ENCODE results near the gene PNKD.

PNKD gene

GRCh38 chr2:218290316-218291261 is 20.3 kb downstream of the PNKD start:
- no peaks in the 10 kb centered on the region for H3K27me3 Mint-ChIP-seq
- no peaks in the 10 kb centered on the region for H3K36me3 Mint-ChIP-seq
- H3K27ac Mint-ChIP-seq = peak overlapping the region; percentile 90
- H3K4me3 Mint-ChIP-seq = peak overlapping the region; percentile 89
- peaks cover 66% of the 10 kb centered on the region for H3K4me1 Mint-ChIP-seq (ENCODE audit: low read depth)
- no peaks in the 10 kb centered on the region for H3K9me3 Mint-ChIP-seq (ENCODE audit: low read depth)

- H3K36me3 Mint-ChIP-seq = no peaks in the 10 kb centered on the region
- peaks cover 57% of the 10 kb centered on the region for H3K4me1 Mint-ChIP-seq (ENCODE audit: low read depth)
Measured at GRCh38 chr2:218291318-218292047, 21.2 kb downstream of the PNKD start.

GRCh38 chr2:218292048-218293014 is 22.0 kb downstream of the PNKD start, which contains the start of gene TMBIM1:
TSS of gene TMBIM1 (minus strand) at chr2:218292503. CDS start at chr2:218282141, 10,362 bp downstream.
- H3K4me1 Mint-ChIP-seq (ENCODE audit: low read depth) = peaks cover 49% of the 10 kb centered on the region
- no peaks in the 10 kb centered on the region for H3K9me3 Mint-ChIP-seq (ENCODE audit: low read depth)
- H3K4me3 Mint-ChIP-seq = peak within 1 kb of the TSS; percentile 89
- peak within 1 kb of the TSS; percentile 90 for H3K27ac Mint-ChIP-seq
- no peaks in the 10 kb centered on the region for H3K27me3 Mint-ChIP-seq
- no peaks in the 10 kb centered on the region for H3K36me3 Mint-ChIP-seq

More at GRCh38 chr2:218291318-218292047, 21.2 kb downstream of the PNKD start:
- H3K27ac Mint-ChIP-seq = peak overlapping the region; percentile 90
- H3K27me3 Mint-ChIP-seq = no peaks in the 10 kb centered on the region
- peak overlapping the region; percentile 89 for H3K4me3 Mint-ChIP-seq
- no peaks in the 10 kb centered on the region for H3K9me3 Mint-ChIP-seq (ENCODE audit: low read depth)

DNA sequence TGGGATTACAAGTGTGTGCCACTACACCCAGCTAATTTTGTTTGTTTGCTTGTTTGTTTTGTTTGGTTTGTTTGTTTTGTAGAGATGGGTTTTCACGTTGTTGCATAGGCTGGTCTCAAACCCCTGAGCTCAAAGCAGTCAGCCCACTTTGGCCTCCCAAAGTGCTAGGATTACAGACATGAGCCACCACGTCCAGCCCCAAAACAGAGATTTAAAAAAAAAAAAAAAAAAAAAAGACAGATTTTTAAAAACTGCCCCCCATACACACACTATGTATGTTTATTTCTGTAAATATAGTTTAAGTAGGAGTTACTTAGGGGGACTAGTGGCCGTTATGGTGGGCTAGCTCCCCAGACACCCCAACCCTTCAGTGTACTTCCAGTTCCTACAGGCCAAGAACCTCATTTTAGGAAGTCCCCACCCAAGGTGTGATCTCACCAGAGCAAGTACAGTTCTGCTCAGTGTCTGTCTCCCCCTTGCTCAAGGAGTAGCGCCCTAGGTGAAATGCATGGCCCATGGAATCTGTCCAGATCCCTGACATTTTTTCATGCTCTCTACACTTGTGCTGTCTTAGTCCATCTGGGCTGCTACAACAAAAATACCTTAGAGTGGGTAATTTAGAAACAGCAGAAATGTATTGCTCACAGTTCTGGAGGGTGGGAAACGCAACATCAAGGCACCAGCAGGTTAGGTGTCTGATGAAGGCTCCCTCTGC is 23.6 kb downstream of the PNKD start:
- H3K36me3 Mint-ChIP-seq = no peaks in the 10 kb centered on the region
- H3K9me3 Mint-ChIP-seq (ENCODE audit: low read depth) = no peaks in the 10 kb centered on the region
- H3K4me3 Mint-ChIP-seq = peak overlapping the region; percentile 13
- H3K27me3 Mint-ChIP-seq = no peaks in the 10 kb centered on the region
- H3K4me1 Mint-ChIP-seq (ENCODE audit: low read depth) = peaks cover 36% of the 10 kb centered on the region
- no peak overlapping the region for H3K27ac Mint-ChIP-seq

- H3K36me3 Mint-ChIP-seq = no peaks in the 10 kb centered on the region
- H3K4me3 Mint-ChIP-seq = no peak overlapping the region
- H3K9me3 Mint-ChIP-seq (ENCODE audit: low read depth) = no peaks in the 10 kb centered on the region
- H3K27ac Mint-ChIP-seq = no peak overlapping the region
- H3K4me1 Mint-ChIP-seq (ENCODE audit: low read depth) = peaks cover 30% of the 10 kb centered on the region
- H3K27me3 Mint-ChIP-seq = no peaks in the 10 kb centered on the region
Measured at GRCh38 chr2:218294430-218295022, 24.2 kb downstream of the PNKD start.

DNA sequence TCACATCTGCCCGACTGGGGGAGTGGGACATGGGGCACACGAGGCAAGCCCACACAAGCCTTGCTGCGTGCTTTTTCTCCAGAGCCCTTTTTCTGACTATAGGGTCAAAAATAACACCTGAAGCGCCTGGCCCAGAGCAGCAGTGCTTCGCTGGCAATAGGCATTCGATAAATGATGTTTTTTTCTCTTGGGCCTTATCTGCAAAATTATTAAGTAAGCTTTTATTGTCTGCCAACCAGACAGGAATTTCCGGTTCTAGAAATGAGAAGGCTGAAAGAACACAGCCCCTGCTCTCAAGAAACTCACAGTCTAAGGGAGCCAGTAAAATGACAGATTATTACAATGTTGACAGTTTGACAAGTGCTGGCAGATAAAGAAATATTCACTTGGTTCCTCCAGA is 24.7 kb downstream of the PNKD start:
- Mint-ChIP-seq H3K4me3 (no peak overlapping the region), H3K27me3 (no peaks in the 10 kb centered on the region), H3K27ac (no peak overlapping the region), H3K4me1 (ENCODE audit: low read depth) (peaks cover 24% of the 10 kb centered on the region), H3K36me3 (no peaks in the 10 kb centered on the region), H3K9me3 (ENCODE audit: low read depth) (no peaks in the 10 kb centered on the region)

- Mint-ChIP-seq H3K36me3 (no peaks in the 10 kb centered on the region), H3K27me3 (no peaks in the 10 kb centered on the region), H3K4me1 (ENCODE audit: low read depth) (peaks cover 15% of the 10 kb centered on the region), H3K27ac (no peak overlapping the region), H3K9me3 (ENCODE audit: low read depth) (no peaks in the 10 kb centered on the region), H3K4me3 (no peak overlapping the region)
Measured at GRCh38 chr2:218296200-218296599, 25.9 kb downstream of the PNKD start.

GRCh38 chr2:218296847-218297246 is 26.5 kb downstream of the PNKD start:
- Mint-ChIP-seq H3K27me3 (no peaks in the 10 kb centered on the region), H3K27ac (no peak overlapping the region), H3K9me3 (ENCODE audit: low read depth) (no peaks in the 10 kb centered on the region), H3K36me3 (no peaks in the 10 kb centered on the region), H3K4me1 (ENCODE audit: low read depth) (peaks cover 16% of the 10 kb centered on the region), H3K4me3 (no peak overlapping the region)

DNA sequence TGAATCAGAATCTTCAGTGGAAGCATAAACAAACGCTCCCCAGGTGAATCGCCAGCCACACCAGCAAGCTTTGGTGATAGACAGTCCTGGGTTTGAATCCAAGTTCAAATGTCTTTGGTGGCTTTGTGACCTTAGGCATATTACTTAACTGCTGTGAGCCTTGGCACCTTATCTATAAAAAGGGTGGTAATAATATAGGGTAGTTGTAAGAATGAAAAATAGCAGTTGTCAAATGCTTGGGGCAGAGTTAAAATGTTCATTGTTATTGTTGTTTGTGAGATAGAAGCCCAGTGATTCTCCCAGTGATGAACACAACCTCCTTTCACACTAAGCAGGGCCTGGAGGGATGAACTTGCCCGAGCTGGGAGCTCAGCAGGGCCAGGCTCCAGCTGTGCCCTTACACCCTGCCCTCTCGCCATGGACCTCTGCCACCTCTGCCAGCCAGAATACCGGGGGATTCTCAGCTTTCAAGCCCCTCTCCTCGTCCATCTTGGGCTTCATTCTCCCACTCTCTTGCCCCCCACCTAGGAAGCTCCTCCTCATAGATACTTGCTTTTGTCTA is 28.1 kb downstream of the PNKD start:
- Mint-ChIP-seq H3K4me1 (ENCODE audit: low read depth) (peaks cover 9% of the 10 kb centered on the region), H3K9me3 (ENCODE audit: low read depth) (no peaks in the 10 kb centered on the region), H3K27ac (no peak overlapping the region), H3K4me3 (no peak overlapping the region), H3K27me3 (no peaks in the 10 kb centered on the region), H3K36me3 (no peaks in the 10 kb centered on the region)

GRCh38 chr2:218300141-218300540 is 29.8 kb downstream of the PNKD start:
- Mint-ChIP-seq H3K27me3 (no peaks in the 10 kb centered on the region), H3K4me3 (no peak overlapping the region), H3K9me3 (ENCODE audit: low read depth) (no peaks in the 10 kb centered on the region), H3K27ac (no peak overlapping the region), H3K36me3 (no peaks in the 10 kb centered on the region), H3K4me1 (ENCODE audit: low read depth) (peaks cover 5% of the 10 kb centered on the region)

DNA sequence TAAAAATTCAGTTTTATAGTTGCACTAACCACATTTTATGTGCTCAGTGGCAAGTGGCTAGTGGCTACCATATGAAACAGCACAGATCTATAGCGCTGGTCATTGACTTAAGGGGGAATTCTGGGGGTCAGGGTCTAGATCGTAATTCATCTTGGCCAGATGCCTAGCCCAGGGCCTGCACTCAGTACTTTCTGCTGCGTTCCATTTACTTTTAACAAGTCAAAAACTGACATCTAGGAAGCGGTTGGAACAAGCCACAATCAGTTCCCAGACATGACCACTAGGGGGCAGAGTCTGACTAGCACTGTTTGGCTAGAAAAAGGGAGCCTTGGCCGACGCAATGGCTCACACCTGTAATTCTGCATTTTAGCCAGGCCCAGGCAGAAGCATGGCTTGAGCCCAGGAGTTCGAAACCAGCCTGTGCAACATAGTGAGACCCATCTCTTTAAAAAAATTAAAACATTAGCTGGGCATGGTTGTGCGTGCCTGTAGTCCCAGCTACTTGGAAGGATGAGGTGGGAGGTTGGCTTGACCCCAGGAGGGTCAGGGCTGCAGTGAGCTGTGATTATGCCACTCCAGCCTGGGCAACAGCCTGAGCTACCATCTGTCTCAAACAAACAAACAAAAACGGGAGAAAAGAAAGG is 31.0 kb downstream of the PNKD start:
- Mint-ChIP-seq H3K4me3 (no peak overlapping the region), H3K27me3 (no peaks in the 10 kb centered on the region), H3K36me3 (no peaks in the 10 kb centered on the region), H3K27ac (no peak overlapping the region), H3K4me1 (ENCODE audit: low read depth) (peaks cover 5% of the 10 kb centered on the region), H3K9me3 (ENCODE audit: low read depth) (no peaks in the 10 kb centered on the region)

DNA sequence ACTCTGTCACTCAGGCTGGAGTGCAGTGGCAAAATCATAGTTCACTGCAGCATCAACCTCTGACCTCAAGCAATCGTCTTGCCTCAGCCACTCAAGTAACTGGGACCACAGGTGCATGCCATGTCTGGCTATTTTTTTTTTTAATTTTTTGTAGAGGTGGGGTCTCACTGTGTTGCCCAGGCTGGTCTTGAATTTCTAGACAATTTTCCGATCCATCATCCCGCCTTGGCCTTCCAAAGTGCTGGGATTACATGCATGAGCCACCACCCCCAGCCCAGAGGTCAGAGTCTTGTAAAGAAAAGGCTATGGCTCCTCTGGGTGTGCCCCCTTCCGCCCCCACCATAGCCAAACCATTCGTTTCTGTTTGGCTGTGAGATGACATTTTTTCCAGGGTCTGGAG is 35.1 kb downstream of the PNKD start:
- Mint-ChIP-seq H3K4me1 (ENCODE audit: low read depth) (peaks cover 17% of the 10 kb centered on the region), H3K27ac (no peak overlapping the region), H3K4me3 (no peak overlapping the region)

More for the DNA sequence above, 35.1 kb downstream of the PNKD start:
- Mint-ChIP-seq H3K9me3 (ENCODE audit: low read depth) (no peaks in the 10 kb centered on the region), H3K27me3 (no peaks in the 10 kb centered on the region), H3K36me3 (no peaks in the 10 kb centered on the region)

All from activated naive CD8-positive, alpha-beta T cell (primary cell).